Colon (tissue), 2 donors: Measurements from ENCODE around the gene CAB39.

ENCODE experiments used
- FAIRE-seq: peaks from 2 replicates; lab custom pipeline; 2012; peaks lifted over from hg19 to GRCh38; lab: Jason Lieb, UNC
- donor health status: control.
- donor health status: control.

Gene CAB39

GRCh38 chr2:230758566-230759480 lies 46.2 kb downstream of the CAB39 start:
- FAIRE-seq: no peak

- FAIRE-seq: no peak
These were observed 47.0 kb downstream of the CAB39 start for GRCh38 chr2:230759481-230760167.

- no peak for FAIRE-seq
These were observed 49.1 kb downstream of the CAB39 start for GRCh38 chr2:230761704-230762103.

GRCh38 chr2:230762317-230762896 lies 49.8 kb downstream of the CAB39 start:
- FAIRE-seq: no peak

GRCh38 chr2:230764346-230764745 lies 51.7 kb downstream of the CAB39 start:
- no peak for FAIRE-seq

GRCh38 chr2:230765611-230766300 lies 53.1 kb downstream of the CAB39 start:
- no peak for FAIRE-seq

- no peak for FAIRE-seq
These were observed 55.3 kb downstream of the CAB39 start for GRCh38 chr2:230767862-230768388.

GRCh38 chr2:230770804-230771203 lies 58.2 kb downstream of the CAB39 start:
- no peak for FAIRE-seq

GRCh38 chr2:230772156-230772555 lies 59.5 kb downstream of the CAB39 start:
- no peak for FAIRE-seq

- FAIRE-seq: no peak
These were observed 60.6 kb downstream of the CAB39 start for GRCh38 chr2:230773039-230773773.

- FAIRE-seq: no peak
These were observed 61.8 kb downstream of the CAB39 start for GRCh38 chr2:230774348-230774951.

GRCh38 chr2:230775737-230776136 lies 63.1 kb downstream of the CAB39 start:
- FAIRE-seq: no peak

- FAIRE-seq: no peak
These were observed 65.1 kb downstream of the CAB39 start for GRCh38 chr2:230777721-230778120.

- no peak for FAIRE-seq
These were observed 65.9 kb downstream of the CAB39 start for GRCh38 chr2:230778350-230779063.

GRCh38 chr2:230779126-230779525 lies 66.5 kb downstream of the CAB39 start:
- no peak for FAIRE-seq

- FAIRE-seq: no peak
These were observed 67.0 kb downstream of the CAB39 start for GRCh38 chr2:230779607-230780006.

GRCh38 chr2:230781130-230781797 lies 68.6 kb downstream of the CAB39 start:
- FAIRE-seq: no peak

- no peak for FAIRE-seq
These were observed 70.5 kb downstream of the CAB39 start for GRCh38 chr2:230783101-230783500.

- FAIRE-seq: no peak
These were observed 72.2 kb downstream of the CAB39 start for GRCh38 chr2:230784795-230785194.

- FAIRE-seq: no peak
These were observed 72.7 kb downstream of the CAB39 start for GRCh38 chr2:230785346-230785745.
